RCC 7860 (cell line): ENCODE results near the gene MEIOSIN.

Source experiments
- DNase-seq: peaks from one replicate; pipeline ENCODE4 v3.0.0-alpha.2; 2015; ENCODE audit warnings: low spot score
- FAIRE-seq: peaks from 2 replicates; lab custom pipeline; 2012; peaks lifted over from hg19 to GRCh38; lab: Jason Lieb, UNC

MEIOSIN gene

DNA sequence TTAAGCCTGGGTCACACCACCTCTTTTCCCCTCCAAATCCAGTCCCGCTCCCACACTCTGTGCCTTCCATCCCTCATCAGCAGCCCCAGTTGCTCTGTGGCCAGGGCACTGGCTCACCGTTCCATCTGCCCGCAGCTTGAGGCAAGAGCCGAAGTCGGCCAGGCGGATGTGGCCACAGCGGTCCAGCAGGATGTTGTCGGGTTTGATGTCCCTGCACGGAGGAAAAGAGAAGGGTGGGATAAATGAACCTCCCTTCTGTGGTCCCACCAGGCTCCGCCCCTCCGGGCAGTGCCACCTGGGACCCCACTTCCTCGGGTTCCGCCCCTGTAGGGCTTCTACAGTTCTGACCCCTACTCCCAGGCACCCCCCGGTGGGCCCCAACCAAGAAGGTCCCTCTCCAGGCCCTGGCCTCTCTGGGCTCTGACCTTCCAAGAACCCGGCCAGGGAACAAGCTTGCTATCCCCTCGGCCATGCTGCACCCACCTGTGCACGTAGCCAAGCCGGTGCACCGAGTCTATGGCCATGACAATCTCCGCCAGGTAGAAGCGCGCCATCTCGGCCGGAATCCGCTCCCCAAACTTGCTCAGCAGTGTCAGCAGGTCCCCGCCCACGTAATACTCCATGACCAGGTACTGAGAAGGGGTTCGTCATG lies 44.9 kb downstream of the MEIOSIN start:
- DNase-seq (no peak), FAIRE-seq (no peak)

DNA sequence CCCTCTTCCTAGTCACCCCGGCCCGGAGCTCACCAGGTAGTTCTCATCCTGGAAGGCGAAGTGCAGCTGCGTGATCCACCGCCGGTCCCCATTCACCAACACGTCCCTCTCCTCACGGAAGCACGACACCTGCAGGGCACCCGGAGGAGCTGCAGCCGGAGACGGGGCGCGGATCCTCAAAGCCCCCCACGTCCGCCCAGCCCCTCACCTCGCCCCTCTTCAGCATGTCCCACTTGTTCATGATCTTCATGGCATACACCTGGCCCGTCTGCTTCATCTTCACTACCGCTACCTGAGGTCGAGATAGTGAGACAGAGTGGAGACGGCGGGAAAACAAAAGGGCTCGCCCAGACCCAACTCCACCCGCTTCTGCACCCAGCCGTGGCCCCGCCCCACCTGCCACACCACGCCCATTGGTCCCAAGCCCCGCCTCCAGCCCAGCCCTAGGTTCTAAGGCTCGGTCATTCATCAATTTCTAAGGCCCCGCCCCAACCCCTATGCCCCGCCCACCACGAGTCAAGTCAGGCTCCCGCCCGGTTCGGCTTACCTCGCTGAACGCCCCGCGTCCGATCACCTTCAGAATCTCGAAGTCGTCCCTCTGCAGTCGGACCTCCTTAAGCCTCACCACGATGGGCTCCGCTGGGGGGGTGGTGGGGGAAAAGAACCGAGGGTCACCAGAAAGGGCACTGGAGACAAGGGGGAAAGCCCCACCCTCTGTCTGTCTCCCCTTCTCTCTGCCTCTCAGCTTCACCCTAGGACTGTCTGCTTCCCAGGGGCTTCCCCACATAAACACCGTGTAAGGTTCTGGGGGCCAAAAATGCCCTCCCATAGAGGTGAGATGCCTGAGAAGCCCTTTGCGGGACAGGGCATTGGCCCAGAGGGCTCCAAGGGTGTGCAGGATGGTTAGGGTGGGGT lies 46.2 kb downstream of the MEIOSIN start:
- FAIRE-seq, result no peak

DNA sequence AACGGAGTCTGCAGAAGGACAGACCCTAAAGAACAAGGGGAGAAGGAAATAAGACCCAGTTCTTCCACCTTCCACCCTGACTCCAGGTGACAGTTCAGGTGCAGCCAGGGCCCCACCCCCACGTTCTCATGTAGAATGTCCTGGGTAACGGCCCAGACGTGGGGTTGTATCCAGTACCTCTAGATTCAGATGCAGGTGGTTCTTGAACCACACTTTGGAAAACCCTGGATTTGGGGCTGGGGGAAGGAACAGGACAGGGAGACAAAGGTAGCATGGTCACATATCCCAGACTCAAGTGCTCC lies 46.9 kb downstream of the MEIOSIN start:
- DNase-seq (no peak), FAIRE-seq (no peak)

More for the DNA sequence above, 46.2 kb downstream of the MEIOSIN start:
- no peak for DNase-seq

DNA sequence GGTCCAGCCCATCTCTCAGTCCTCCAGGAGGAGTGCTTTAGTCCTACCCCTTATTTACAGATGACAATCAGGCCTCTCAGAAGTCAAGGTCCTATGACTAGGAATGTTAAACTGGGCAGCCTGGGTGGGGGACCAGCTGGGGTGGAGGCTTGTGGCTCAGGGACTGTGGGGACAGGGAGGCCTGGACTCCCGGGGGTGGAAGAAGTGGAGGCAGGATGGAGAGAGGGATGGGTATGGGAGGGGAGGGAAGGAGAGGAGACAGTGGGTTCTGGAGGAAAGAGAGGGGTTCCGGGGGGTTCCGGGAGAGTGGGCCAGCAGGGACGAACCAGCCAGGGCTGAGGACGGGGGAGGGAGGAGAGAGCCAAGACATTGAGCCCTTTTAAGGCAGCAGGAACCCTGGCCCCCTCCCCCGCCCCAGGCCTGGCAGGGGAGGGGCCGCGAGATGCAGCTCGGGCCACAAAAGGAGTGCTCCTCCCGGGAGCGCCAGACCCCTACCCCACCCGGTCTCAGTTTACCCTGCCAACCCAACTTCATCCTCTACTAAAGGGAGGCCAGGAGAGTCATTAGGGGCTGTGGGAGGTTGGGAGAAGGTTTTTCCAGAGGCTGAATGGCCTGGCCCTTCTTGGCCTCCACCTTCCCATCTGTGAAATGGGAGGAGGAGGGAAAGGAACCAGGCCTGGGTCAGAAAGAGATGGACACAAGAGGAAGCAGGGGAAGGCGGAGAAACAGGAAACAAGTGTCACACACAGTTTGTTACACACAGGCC lies 47.4 kb downstream of the MEIOSIN start:
- FAIRE-seq, result no peak
- no peak for DNase-seq

DNA sequence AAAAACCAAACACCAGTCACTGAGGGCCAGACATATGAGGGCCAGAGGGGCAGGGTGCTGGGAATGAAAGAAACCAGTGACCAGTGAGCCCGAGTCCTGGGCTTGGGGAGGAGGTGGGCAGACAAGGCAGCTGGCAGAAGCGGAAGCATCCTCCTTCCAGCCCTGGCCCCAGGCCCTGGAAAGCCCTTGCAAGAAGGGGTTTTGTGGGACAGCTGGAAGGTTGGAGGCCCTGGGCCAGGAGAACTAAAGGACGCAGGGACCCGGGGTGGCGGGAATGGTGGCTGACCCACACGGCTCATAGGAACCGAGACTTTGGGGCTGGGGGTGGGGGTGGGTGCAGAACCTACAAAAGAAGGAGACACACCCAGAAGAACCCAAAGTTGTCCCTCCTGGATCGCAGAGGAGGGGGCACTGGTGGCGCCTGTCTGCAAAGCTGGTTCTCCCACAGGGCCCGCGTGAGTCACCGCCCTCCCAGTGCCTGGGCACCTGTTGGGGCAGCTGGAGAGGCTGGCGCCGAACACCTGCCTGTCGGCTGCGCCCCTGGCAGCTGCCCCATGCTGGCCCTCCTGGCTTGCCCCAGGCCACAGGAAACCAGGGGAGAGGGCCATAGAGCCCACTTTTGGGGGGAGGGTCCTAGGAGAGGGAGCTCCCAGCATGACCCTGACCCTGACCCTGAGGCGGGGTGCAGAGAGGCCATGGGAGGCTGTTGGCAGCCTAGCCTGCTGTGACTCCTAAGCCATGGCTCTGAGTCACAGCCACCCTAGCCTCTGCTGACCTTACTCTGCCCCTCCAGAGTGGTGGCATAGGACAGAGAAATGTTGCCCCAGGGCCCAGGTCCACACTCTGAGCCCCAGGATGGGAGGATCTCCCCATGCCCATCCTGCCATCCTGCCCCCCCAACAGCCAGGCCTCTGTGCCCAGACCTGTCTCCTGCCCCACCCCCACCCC lies 48.2 kb downstream of the MEIOSIN start:
- no peak for FAIRE-seq
- peak; percentile 16 for DNase-seq

DNA sequence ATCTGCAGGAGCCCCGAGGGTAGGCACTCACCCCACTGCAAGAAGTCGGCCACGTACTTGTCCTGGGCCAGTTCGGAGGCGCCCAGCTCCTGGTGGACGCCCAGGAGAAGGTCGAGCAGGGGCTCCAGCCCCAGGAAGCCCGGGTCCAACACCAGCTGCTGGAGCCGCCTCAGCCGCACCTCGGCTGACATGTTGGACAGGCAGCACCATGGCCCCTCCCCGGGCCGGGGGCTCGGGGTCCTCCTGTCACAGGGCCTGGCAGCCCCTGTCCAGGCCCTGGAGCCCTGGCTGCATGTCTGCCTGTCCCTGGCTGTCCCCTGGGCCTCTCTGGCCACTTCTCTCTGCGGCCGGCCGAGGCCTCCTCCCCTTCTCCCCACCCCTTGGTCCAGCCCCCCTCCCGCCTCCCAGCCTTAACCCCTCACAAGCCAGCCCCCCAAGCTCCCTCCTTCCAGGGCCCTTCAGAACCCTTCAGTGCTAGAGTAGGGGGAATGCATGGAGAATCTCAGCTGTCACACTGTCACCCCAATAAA lies 49.0 kb downstream of the MEIOSIN start, which contains the start of gene DMPK:
DMPK (minus strand) TSS at position 329 of the 530 bp plus-strand sequence; CDS start at position 191, 138 bp downstream.
- DNase-seq (no peak), FAIRE-seq (no peak)

DNA sequence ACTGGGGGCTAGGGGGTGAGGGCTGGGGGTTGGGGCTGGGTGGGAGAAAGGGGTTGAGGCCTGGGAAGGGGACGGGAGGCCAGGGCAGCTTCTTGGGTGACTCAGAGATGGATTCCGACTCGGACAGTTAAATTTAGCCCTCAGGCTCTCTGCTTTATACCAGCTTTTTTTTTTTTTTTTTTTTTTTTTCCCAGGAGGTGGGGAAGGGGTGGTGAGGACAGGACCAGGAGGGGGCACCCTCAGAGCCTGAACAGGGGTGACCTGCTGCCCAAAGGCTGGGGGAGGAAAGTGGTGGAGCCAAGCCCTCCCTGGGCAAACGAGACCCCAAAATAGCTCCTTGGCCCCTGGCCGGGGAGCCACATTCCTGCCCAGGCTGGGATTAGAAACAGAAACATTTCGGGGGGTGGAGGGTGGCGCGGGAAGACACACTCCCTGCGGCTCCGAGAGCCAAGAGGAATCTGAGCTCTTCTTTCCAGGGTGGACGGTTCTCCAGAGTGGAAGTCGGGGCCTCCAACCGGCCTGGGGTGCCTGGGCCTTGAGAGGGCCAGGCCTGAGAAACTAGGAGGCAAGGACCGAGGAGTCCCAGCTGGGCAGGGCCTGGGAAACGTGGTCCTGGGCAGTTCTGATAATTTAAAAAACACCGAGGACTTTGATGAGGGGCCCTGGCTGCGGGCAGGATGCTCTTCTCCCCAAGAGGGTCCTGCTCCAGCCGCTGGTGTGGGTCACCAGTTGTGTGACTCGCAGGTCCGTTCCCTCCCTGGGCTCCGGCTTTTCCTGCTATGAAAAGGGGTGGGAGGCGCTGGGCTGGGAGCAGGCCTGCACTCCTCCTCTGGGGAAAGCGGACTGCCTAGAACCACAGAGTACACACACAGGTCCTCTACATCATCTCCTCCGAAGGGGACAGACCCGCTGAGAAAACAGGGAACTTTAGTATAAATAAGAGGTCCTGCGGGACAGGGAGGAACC lies 49.9 kb downstream of the MEIOSIN start:
- no peak for FAIRE-seq
- no peak for DNase-seq

DNA sequence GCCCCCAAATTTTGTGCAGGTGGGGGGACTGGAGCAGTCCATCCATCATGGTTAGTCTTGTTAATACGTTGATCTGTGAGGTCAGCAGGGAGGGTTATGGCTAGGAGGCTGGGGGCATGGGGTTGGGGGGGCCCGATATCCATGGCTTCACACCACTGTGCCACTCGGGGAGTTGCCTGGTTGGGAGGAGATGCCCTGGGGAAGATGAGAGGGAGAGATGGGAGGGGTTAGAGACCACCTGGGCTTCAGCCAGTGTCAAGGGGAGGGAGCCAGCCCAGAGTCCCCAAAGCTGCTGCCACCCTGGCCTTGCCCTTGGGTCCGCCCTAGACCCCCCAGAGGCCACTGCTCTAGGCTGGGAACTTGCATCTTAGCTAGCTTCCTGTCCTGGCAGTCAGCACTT lies 50.9 kb downstream of the MEIOSIN start:
- FAIRE-seq, result no peak
- no peak for DNase-seq

DNA sequence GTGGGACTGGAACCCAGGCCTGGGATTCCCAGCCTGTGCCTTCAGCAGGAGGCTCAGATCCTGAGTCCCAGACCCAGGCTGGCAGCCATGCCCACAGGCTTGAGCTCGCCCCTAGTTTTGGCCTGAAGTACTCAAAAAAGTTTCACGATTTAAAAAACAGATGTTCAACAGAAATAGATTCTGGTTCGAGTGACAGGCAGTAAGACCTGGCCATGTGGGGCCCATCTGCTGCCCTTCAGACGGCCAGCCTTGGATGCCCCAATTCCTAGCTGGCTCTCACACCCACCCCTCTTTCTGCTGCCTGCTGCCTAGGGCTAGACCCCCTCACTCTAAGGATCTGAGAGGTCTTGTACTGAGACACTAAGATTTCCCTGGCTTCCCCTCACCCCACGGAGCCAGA lies 51.9 kb downstream of the MEIOSIN start:
- no peak for DNase-seq
- no peak for FAIRE-seq

DNA sequence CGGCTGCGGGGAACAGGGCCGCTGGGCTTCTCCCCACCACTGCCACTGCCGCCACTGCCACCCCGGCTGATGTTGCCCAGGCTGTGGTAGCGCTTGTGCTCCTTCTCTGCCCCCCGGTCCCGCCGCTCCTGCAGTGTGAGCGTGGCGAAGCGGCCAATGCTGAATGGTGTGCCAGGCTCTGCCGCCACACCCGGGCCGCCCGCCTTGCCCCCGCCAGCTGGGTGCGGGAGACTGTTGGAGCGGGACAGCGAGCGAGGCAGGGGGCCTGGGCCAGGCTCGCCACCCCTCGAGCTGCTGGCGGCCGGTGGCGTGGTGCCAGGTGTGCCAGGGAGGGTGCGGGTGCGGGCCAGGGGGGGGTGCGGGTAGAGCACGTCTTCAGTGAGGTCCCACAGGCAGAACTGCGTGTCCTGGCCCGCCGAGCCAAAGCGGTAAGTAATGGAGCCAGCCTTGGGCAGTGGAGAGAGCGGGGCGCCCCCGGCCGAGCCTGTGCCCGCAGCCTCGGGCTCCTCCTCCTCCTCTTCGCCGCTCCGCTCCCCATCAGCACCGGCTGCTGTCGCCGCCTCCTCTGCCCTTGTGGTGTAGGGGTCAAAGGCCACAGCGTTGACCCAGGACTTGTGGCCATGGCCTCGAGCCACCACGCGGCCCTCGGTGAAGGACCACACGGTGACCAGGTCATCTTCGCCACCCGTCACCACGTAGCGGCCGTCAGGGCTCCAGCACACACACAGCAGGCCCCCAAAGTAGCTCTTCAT lies 52.7 kb downstream of the MEIOSIN start:
- FAIRE-seq, result no peak
- no peak for DNase-seq

DNA sequence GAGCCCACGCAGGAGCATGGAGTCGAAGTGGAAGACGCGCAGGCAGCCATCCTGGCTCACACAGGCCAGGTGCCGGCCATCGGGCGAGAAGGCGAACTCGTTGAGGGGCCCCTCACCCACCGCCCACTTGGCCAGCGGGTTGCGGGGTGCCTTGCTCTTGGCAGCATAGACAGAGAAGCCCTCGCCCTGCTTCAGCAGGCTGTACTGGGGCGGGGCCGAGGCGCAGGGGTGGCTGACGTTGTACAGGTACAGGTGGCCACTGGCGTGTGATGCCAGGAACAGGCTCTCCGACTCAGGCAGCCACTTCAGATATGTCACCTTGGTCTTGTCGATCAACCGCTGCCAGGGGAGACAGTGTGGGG lies 53.3 kb downstream of the MEIOSIN start:
- FAIRE-seq (no peak), DNase-seq (no peak)

DNA sequence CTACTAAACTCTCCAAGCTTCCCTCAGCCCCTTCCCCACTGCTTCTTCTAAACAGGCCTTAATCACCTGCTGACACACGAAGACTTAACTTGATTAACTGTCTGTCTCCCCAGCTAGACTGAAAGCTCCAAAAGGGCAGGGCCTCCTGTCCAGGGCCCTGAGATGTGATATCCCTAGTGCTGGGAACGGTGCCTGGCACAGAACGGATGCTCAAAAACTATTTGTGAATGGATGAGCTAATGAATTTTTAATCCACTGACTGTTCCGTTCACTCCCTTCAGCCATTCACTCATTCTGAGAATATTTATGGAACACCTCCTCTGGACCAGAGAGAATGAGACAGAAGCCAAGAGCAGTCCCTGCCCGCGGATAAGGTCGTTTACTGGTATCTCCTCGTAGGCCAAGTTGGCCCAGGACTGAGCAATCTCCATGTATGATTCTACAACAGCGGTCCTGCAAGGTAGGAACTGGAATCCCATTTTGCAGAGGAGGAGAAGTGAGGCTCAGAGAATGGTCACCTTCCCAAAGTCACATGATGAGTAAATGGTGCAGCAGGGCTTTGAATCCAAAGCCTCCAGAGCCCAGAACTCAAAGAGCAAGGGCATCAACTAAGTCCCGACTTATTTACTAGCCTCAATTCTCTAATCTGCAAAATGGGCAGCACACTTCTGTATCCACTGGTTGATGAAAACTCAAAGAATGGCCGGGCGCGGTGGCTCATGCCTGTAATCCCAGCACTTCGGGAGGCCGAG lies 56.0 kb downstream of the MEIOSIN start:
- DNase-seq, result no peak
- FAIRE-seq, result no peak

DNA sequence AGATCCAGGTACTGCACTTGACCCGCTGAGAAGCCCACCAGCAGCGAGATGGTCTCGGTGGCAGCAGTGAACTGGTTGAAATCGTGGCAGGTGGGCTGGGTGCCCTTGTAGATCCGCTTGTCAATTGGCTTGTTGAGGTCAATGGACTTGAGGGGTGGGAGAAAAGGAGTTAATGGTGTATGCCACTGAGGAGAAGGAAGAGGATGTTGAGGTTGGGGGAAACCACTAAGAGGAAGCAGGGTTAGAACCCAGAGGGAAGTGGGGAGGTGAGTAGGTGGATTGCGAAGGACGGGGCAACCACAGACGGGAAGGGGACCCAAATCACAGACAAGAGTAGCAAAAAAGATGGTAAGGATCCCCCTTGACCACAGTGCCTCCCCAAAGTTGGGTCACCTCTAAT lies 57.7 kb downstream of the MEIOSIN start:
- FAIRE-seq (no peak), DNase-seq (no peak)

DNA sequence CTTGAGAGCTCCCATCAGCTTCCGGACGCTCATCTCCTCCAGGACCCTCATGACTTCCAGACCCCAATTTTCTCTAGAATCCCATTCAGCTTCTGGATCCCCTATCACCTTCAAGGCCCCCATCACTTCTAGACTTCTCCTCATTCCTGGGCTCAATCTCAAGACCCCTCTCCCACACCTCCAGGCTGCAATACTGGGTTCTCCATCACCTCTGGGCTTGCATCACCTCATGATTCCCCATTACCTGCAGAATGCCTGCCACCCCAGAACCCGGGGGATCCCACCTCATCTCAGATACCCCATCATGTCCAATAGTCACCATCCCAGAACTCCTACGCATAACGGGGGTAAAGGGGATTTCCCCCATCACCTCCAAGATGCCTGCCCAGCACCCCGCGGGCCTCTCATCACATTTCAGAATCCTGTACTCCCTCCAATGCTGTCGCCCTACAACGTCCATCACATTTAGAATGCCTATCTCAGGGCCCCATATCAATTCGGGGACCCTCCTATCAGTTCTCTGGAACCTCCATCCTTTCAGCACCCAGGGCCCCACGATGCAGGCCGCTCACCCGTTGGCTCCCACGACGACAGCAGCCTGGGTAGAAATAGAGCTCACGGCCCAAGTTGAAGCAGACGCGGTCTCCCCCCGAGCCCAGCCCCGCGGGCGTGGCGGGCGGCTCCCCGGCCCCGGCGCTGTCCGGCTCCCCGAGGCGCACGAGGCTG lies 58.7 kb downstream of the MEIOSIN start:
- no peak for FAIRE-seq
- no peak for DNase-seq

DNA sequence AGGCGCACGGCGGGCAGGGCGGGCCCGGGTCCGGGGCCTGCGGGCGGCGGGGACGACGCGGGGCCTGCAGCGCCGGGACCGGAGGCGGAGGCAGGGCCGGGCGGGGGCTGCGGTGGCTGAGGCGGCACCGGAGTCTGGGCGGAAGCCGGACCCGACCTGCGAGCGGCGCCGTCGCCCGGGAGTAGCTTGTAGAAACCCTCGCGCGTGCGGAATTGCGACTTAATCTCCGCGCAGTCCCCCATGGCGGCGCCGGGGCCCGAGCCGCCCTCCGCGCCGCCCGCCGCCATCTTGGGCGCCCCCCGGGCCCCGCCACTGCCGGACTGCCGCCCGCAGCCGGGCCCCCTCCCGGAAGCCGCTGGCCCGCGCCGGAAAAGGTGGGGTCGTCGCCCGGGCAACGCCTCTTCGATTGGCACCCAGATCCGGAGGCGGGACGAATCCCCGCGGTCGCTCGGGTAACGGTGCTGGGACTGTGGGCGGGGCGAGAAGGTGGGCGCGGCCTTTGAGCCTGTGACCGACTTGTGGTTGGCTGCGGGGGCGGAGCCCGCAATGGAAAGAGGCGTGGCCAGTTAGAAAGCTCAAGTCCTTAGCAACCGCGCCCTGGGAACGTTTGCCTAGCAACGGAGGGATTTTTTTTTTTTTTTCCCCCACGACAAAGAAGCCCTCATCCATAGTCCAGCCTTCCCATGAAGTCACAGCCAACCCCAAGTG lies 59.4 kb downstream of the MEIOSIN start, which contains the start of gene DMWD:
DMWD (minus strand) TSS at position 376 of the 708 bp plus-strand sequence; CDS start at position 287, 89 bp downstream.
- peak; percentile 88 for FAIRE-seq
- DNase-seq, result peak; percentile 92

DNA sequence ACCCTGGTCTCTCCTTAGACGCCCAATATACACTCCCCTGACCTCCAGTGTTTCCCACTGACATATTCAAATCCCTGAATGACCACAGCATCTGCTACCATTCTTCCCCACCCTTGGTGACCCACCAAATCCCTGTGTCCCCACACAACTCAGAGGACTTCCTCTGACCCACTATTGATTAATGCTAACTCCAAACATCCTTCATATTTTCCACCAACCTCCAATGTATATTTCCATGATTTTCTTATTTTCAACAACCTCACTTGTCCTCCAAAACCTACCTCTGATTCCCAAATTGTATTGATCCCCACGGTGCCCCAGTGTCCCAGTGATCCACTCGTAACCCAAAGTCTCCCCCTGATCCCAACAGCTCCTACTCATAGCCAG lies 59.9 kb downstream of the MEIOSIN start:
- no peak for FAIRE-seq
- DNase-seq, result no peak
